ENCODE results near the gene EXD3.

The EXD3 gene

GRCh38 chr9:137375321-137376058 is 47.5 kb downstream of the EXD3 start:
- DNase-seq = no peak

GRCh38 chr9:137374131-137374845 is 48.7 kb downstream of the EXD3 start:
- no peak for DNase-seq

- DNase-seq = no peak
These were observed 49.4 kb downstream of the EXD3 start for GRCh38 chr9:137373611-137373980.

- no peak for DNase-seq
These were observed 50.0 kb downstream of the EXD3 start for GRCh38 chr9:137372693-137373610.

GRCh38 chr9:137371946-137372651 is 50.9 kb downstream of the EXD3 start:
- DNase-seq = no peak

- DNase-seq = no peak
These were observed 51.4 kb downstream of the EXD3 start for GRCh38 chr9:137371521-137371941.

- no peak for DNase-seq
These were observed 52.0 kb downstream of the EXD3 start for GRCh38 chr9:137370865-137371520.

GRCh38 chr9:137369911-137370764 is 52.8 kb downstream of the EXD3 start:
- no peak for DNase-seq

GRCh38 chr9:137369061-137369787 is 53.7 kb downstream of the EXD3 start:
- DNase-seq = no peak

- no peak for DNase-seq
These were observed 54.4 kb downstream of the EXD3 start for GRCh38 chr9:137368431-137369035.

GRCh38 chr9:137367506-137368430 is 55.2 kb downstream of the EXD3 start:
- DNase-seq = no peak

GRCh38 chr9:137366891-137367381 is 56.0 kb downstream of the EXD3 start:
- no peak for DNase-seq

GRCh38 chr9:137366445-137366810 is 56.5 kb downstream of the EXD3 start:
- no peak for DNase-seq

- no peak for DNase-seq
These were observed 57.2 kb downstream of the EXD3 start for GRCh38 chr9:137365552-137366444.

GRCh38 chr9:137365056-137365455 is 57.9 kb downstream of the EXD3 start:
- no peak for DNase-seq

GRCh38 chr9:137359850-137360249 is 63.1 kb downstream of the EXD3 start:
- DNase-seq = no peak

GRCh38 chr9:137358126-137358525 is 64.8 kb downstream of the EXD3 start:
- no peak for DNase-seq

GRCh38 chr9:137357166-137357565 is 65.8 kb downstream of the EXD3 start:
- no peak for DNase-seq
